Melanocyte of skin (primary cell): ENCODE results near the gene HGF. TPM values are rescaled to one million over a fixed set of nuclear protein-coding genes. Genes with fewer than 3 reads are reported as not detected.

Experiments used
- total RNA-seq, 2 donors: library from RNA; depleted of rRNA; stranded (reverse); fragments of >200 nt; gene quantifications; 2 replicates each; pipeline ENCODE4 v1.2.3, GENCODE V29; 2012

The HGF gene
- total RNA-seq = under 1 TPM; under 0.01 TPM

DNA sequence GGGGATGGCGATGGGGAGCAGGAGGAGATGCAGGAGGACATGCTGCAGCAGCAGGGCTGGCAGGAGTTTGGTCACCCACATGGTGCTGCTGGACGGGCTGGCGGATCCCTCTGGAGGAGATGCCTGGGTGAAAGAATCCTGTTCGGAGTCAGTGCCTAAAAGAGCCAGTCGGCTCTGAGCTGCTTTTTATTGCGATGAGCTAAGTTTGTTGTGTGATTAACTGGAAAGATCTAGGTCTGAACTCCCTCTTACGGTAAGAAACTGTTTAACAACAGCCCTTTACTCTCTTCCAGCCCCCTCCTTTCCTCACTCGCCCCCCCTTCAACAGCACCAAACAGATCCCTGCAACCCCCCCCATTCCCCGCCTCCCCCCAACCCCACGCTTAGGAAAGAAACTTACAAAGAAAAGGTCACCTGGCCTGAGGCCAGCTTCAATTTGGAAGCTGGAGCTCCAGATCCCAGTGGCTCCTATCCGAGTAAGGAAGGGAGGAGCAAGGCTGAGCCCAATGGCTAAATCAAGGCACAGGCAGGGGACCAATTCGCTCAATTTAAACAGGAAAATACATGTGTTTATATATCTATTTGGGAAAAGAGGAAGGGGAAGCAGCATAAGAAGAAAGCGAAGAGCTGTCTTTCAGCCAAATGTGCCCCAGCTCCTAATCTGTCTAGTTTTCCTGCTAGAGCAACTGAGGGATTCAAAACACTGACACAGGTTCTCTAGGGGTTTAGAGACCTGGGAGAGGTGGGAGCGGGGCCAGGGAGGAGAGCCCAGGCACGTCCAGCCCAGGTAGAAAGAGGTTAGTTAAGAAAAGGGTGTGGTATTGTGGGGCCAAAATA lies at the start of gene HGF:
TSS of gene HGF (minus strand) at position 157 of the 837 bp plus-strand sequence. CDS start at position 81, 76 bp downstream.

